Activated CD8-positive, alpha-beta memory T cell treated with anti-CD3 and anti-CD28 coated beads, Interleukin-2, amount 50 U/mL, for 4 hours (primary cell): ENCODE results near the gene ZNF195.
"Not testable (repeated sequence)": the region's sequence is repeated elsewhere in the genome, so short reads cannot be mapped to it uniquely, and the experiment has no call there.

Experiments used
- DNase-seq: peaks from one replicate; pipeline ENCODE4 v3.0.0-alpha.2; 2020

The ZNF195 gene

GRCh38 chr11:3346587-3346986 is 32.4 kb downstream of the ZNF195 start:
- no peak for DNase-seq

GRCh38 chr11:3345736-3346135 is 33.2 kb downstream of the ZNF195 start:
- DNase-seq = no peak

GRCh38 chr11:3344327-3345174 is 34.4 kb downstream of the ZNF195 start:
- no peak for DNase-seq

DNA sequence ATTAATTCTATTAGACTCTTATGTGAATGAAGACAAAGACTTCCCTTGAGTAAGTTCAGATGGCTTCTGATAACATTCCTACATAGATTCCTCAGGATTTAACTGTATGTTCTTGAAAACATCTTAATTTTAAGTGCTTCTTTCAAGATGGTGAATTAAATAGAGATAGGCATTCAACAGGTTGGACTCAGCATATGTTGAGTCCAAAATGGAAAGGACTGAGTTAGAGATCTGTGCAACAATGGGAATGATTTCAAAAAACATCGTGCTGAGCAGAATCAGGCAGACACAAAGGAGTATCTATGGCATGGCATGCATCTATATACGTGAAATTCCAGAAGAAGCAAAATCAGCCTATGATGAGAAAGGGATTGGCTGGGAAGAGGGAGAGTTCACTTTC is 36.2 kb downstream of the ZNF195 start:
- DNase-seq = no peak

DNA sequence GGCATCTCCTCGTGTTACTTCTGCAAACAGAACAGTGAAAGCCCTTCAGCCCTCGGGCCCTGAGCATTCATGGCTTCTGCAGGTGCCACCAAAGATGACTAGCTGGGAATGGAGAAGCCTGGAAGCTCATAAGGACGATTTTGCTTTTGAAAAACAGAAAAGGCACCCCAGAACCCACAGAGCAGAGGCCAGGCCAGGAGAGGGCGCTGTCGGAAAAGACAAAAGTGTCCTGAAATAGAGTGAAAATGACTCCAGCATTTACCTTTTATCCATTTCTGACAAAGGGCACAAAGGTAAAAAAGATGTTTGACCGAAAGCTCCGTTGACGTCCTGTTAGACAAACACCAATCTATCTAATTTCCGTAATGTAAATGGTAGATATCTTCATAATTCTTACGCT is 37.6 kb downstream of the ZNF195 start:
- DNase-seq = peak; percentile 69

DNA sequence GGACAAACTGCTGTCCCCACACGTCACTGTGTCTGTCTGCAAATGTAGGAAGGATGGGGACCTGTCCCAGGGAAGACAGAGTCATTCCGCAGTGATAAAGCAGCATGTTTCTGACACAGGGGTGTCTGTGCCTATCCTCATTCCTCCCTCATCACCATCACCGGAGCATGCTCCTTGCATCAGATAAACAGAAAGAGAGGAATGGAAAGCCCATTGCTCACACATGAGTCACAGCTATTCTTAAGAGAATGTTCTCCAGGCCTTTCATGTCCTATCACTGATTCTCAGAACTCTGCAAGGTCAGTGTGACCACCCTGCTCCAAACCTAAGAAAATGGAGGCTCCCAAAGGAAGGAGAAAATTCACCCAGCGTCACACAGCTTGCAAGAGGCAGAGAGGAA is 38.9 kb downstream of the ZNF195 start:
- no peak for DNase-seq

- no peak for DNase-seq
Observed at GRCh38 chr11:3339340-3339624, 39.7 kb downstream of the ZNF195 start.

DNA sequence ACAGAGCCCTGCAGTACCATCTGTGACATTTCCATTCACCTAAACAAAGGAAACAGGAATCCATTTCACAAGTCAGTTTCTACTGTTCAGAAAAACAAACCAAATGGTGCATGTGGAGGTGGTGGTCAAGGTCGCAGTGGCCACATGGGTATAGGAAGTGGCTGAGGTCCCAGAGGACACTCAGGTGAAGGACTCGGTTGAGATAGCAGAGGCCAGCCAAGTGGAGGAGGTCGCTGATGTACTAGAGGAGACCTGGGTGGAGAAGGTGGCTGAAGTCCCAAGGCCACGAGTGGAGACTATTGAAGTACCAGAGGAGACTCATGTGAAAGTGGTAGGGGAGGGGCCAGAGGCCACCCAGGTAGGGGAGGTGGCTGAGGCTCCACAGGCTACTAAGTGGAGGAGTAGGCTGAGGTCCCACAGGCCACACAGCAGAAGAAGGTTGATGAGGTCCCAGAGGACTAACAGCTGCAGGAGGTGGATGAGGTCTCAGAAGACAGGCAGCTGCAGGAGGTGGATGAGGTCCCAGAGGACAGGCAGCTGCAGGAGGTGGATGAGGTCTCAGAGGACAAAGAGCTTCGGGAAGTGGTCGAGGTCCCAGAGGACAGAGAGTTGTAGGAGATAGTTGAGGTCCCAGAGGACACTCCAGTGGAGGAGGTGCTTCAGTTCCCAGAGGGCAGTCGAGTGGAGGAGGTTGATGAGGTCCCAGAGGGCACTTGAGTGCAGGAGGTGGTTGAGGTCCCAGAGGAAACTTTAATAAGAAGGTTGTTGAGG is 40.2 kb downstream of the ZNF195 start:
- no peak for DNase-seq

DNA sequence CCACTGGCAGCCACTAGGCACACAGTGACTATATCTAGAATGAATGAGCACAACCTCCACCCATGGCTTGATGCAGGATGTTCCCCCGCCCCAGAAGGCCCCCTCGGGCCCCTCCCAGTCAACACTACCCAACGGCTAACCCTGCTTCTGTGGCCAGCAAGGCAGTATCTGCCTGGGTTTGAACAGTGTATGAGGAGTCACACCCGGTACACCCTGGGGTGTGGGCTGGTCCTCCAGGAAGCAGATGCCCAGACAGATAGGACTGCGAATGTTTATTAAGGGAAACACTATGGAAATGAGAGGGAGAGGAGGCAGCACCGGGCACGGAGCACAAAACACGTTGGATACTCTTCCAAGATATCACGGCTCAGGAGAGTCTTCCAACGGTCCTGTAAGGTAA is 42.5 kb downstream of the ZNF195 start:
- DNase-seq = not testable (repeated sequence)

- not testable (repeated sequence) for DNase-seq
Observed at GRCh38 chr11:3333157-3333556, 45.8 kb downstream of the ZNF195 start.

DNA sequence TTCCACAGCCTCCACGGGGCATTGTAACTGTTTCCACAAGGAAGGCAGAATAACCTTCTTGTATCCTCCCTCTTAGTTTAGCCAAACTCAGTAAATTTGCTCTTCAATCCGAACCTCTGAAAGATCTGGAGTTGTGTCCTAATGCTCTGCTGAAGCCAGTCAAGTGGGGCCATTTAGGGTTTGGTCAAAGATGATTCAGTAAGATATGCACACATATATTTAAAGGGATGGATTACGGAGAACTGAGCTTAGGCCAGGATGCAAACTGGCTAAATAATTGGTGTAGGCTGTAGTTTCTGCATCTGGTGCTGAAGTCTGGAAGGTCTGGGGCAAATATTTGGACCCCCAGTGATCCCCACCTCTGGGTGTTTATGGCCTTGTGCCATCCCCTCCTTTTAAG is 47.9 kb downstream of the ZNF195 start:
- not testable (repeated sequence) for DNase-seq

DNA sequence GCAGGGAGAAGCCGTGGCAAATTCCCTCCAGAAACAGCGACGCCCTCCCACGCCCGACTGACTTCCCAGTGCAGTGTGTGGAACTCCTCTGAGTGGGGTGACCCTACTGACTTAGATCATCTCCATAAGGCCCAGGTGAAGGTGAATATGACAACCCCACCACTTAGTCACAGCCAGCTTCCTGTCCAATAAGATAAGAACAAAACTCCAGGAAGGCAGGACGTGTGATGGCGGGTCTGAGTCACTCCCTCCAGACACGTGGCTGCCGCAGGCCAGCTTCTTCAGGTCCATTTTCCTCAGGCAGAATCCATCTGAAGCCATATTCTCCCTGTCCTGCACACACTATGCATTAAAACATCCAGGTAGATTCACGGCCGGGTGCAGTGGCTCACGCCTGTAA is 48.9 kb downstream of the ZNF195 start:
- DNase-seq = not testable (repeated sequence)

DNA sequence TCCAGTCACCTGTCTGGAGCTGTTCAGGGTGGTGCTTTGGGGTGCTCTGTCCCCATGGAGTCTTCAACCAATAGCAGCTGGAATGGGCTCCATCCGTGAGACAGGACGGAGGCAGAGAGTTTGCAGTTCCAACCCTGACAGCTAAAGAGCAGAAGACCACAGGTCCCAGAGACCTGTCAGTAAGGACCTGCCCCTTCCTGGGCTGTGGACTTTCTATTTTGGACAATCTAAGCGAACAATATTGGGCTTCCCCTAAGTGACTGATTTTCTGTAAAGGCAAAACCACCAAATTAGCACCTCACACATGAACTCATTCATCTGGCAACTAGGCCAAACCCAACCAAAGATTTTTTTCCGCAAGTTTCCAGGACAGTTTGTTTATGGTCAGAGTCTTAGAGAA is 50.4 kb downstream of the ZNF195 start:
- not testable (repeated sequence) for DNase-seq

GRCh38 chr11:3326450-3326849 is 52.5 kb downstream of the ZNF195 start:
- DNase-seq = not testable (repeated sequence)

- DNase-seq = not testable (repeated sequence)
Observed at GRCh38 chr11:3324724-3325123, 54.2 kb downstream of the ZNF195 start.
